Mesothelial cell of epicardium (in vitro differentiated cells): Measurements from ENCODE around the gene TYW3. TPM values are rescaled to one million over a fixed set of nuclear protein-coding genes. Genes with fewer than 3 reads are reported as not detected.
"Not testable (repeated sequence)": the region's sequence is repeated elsewhere in the genome, so short reads cannot be mapped to it uniquely, and the experiment has no call there.

Experiments used
- DNase-seq, 2 experiments: peaks; one replicate each; pipeline ENCODE4 v3.0.0; 2021; ENCODE audit warnings: low spot score in 2 of 2; ENCODE audit not compliant: unreplicated experiment in 2 of 2
- H3K27ac Mint-ChIP-seq: 2 replicates; pipeline ENCODE4 v1.8.0; 2021; ENCODE audit warnings: mixed read lengths
- H3K27me3 Mint-ChIP-seq: 2 replicates; pipeline ENCODE4 v1.8.0; 2021; ENCODE audit warnings: low read depth, mixed read lengths
- H3K36me3 Mint-ChIP-seq: 2 replicates; pipeline ENCODE4 v1.8.0; 2021; ENCODE audit warnings: mixed read lengths
- H3K4me1 Mint-ChIP-seq: 2 replicates; pipeline ENCODE4 v1.8.0; 2021; ENCODE audit warnings: mixed read lengths
- H3K4me3 Mint-ChIP-seq: 2 replicates; pipeline ENCODE4 v1.8.0; 2021; ENCODE audit warnings: mild to moderate bottlenecking, moderate library complexity, mixed read lengths
- H3K9me3 Mint-ChIP-seq: 2 replicates; pipeline ENCODE4 v1.8.0; 2021; ENCODE audit warnings: mixed read lengths
- total RNA-seq: library from RNA; stranded (reverse); gene quantifications from 3 replicates; pipeline ENCODE4 v1.2.1, GENCODE V29; 2021
- TF ChIP-seq, protein P1 (sequence below): fragments of 200-600 bp; sonication (generic); IDR thresholded peaks from one replicate; pipeline ENCODE4 v1.5.0; 2021; ENCODE audit warnings: antibody characterized with exemption; ENCODE audit not compliant: unreplicated experiment

Gene TYW3
- total RNA-seq, 1 donor from 2014 or later: 13.3 TPM

DNA sequence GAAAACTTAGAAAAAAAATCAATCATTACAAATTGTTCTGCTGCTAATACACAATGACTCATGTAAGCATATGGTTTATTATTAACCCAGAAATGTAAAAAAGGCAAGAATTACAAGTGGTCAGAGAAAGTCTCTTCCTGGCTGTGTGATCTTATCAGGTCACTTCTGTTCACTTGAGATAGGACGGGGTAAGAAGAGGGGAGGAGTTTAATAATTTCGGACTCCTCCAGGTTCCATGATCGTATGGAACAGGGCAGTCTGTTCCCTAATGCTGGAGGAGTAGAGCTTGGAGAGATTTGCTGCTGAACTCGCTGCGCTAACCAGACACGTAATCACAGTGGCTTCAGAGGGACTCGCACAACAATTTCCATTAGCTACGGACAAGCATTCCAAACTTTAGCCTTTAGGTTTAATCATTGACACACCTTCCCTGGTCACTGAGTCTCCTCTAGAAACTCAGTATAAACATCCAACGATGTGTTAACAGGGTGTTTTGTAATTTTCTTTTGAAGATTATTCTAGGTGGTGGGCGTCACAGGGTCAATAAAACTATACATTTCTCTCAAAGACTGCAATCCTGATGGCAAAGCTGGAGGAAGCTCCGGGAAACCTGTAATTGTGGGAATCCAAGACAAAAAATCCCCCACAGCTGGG, 1.4 kb upstream of the TYW3 start:
- Mint-ChIP-seq H3K27me3 (no peaks in the 10 kb centered on the region), H3K4me3 (peak overlapping the region; percentile 6), H3K4me1 (peaks cover 32% of the 10 kb centered on the region), H3K9me3 (peaks cover 18% of the 10 kb centered on the region), H3K36me3 (peaks cover 21% of the 10 kb centered on the region), H3K27ac (no peak overlapping the region)
- DNase-seq: no peak
- TF ChIP-seq, protein P1, sequence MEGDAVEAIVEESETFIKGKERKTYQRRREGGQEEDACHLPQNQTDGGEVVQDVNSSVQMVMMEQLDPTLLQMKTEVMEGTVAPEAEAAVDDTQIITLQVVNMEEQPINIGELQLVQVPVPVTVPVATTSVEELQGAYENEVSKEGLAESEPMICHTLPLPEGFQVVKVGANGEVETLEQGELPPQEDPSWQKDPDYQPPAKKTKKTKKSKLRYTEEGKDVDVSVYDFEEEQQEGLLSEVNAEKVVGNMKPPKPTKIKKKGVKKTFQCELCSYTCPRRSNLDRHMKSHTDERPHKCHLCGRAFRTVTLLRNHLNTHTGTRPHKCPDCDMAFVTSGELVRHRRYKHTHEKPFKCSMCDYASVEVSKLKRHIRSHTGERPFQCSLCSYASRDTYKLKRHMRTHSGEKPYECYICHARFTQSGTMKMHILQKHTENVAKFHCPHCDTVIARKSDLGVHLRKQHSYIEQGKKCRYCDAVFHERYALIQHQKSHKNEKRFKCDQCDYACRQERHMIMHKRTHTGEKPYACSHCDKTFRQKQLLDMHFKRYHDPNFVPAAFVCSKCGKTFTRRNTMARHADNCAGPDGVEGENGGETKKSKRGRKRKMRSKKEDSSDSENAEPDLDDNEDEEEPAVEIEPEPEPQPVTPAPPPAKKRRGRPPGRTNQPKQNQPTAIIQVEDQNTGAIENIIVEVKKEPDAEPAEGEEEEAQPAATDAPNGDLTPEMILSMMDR: no peak

DNA sequence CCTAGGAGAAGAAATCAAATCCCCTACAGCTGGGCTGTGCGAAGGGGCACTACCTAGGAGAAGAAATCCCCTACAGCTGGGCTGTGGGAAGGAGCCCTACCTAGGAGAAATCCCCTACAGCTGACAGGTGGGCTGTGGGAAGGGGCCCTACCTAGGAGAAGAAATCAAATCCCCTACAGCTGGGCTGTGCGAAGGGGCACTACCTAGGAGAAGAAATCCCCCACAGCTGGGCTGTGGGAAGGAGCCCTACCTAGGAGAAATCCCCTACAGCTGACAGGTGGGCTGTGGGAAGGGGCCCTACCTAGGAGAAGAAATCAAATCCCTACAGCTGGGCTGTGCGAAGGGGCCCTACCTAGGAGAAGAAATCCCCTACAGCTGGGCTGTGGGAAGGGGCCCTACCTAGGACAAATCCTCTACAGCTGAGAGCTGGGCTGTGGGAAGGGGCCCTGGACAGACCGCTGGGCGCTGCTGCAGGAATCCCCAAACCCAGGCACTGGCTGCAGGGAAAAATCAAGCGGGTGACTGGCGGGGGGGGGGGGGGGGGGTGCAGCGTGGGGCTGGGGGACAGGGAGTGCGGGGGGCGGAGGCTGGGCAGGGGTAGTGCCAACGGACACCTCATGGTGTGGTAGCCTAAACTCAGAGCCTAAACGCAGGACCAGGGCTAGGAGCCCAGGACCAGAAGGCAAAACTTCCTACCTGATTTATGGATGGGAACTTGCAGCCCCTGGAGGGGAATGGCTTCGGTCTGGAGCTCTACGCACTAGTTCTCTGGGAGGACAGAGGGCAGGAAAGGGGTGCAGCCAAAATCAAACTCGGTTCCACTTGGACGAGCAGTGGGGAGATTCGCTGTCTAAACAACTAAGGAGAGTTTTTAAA, 643 bp upstream of the TYW3 start:
- peaks cover 32% of the 10 kb centered on the region for H3K4me1 Mint-ChIP-seq
- H3K27me3 Mint-ChIP-seq: not testable (repeated sequence)
- peak overlapping the region; percentile 89 for H3K4me3 Mint-ChIP-seq
- peak overlapping the region; percentile 97 for H3K27ac Mint-ChIP-seq
- peak in 1 of 2 experiments; percentile 42 for DNase-seq
- peaks cover 18% of the 10 kb centered on the region for H3K36me3 Mint-ChIP-seq
- H3K9me3 Mint-ChIP-seq: peaks cover 11% of the 10 kb centered on the region

DNA sequence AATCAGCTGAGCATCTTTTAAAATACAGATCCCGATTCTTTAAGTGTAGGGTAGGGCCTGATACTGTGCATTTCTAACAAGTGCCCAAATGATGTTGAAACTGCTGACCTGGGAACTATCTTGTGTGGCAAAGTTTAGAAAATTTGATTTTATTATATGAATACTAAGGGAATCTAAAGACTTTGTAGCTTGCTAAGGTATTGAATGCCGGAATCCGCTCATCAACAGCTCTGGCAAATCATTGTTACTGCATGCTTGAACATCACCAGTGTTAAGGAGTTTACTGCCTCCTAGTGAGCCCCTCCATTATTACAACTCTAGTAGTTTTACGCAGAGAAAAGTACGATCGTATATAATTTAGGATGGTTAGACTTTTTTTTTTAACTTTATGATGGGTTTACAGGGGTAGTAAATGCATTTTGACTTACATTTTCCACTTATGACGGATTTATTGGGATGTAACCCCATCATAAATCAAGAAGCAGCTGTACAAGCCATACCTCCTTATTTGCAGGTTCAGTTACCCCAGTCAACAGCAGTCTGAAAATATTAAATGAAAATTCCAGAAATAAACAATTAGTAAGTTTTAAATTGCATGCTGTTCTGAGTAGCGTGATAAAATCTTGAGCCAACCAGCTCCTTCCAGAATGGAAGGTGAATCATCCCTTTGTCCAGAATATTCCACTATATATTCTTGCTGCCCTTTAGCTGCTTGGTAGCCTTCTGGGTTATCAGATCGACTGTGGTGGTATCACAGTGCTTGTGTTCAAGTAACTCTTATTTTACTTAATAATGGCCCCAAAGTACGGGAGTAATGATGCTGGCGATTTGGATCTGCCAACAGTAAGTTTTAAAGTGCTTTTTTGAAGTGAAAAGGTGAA, 892 bp downstream of the TYW3 start:
- no peak for DNase-seq
- peak overlapping the region; percentile 89 for H3K4me3 Mint-ChIP-seq
- no peaks in the 10 kb centered on the region for H3K27me3 Mint-ChIP-seq
- TF ChIP-seq, protein P1: peak; percentile 68
- peaks cover 22% of the 10 kb centered on the region for H3K36me3 Mint-ChIP-seq
- peak overlapping the region; percentile 97 for H3K27ac Mint-ChIP-seq
- H3K4me1 Mint-ChIP-seq: peaks cover 32% of the 10 kb centered on the region
- peaks cover 3% of the 10 kb centered on the region for H3K9me3 Mint-ChIP-seq

DNA sequence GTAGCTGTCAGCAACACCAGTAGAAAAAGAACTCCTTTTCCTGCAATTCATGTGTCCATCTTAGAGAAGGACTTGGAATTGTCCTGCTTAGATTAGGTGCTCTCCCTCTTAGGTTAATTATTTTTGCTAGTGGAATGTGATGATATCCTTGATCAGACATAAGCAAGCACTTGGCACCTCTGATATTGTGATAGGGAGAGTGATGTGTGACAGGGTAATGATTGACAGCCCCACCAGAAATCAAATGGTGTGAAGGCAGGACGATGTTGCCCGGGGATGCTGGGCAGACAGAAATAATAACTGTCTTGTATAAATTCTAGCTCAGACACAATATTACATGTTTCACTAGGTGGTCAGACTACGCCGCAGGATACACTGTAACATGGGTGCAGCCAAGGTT, 4.4 kb downstream of the TYW3 start:
- TF ChIP-seq, protein P1: no peak
- Mint-ChIP-seq H3K9me3 (peaks cover 19% of the 10 kb centered on the region), H3K27me3 (no peaks in the 10 kb centered on the region), H3K4me1 (peaks cover 14% of the 10 kb centered on the region), H3K27ac (no peak overlapping the region), H3K4me3 (no peak overlapping the region), H3K36me3 (peaks cover 47% of the 10 kb centered on the region)
- no peak for DNase-seq

DNA sequence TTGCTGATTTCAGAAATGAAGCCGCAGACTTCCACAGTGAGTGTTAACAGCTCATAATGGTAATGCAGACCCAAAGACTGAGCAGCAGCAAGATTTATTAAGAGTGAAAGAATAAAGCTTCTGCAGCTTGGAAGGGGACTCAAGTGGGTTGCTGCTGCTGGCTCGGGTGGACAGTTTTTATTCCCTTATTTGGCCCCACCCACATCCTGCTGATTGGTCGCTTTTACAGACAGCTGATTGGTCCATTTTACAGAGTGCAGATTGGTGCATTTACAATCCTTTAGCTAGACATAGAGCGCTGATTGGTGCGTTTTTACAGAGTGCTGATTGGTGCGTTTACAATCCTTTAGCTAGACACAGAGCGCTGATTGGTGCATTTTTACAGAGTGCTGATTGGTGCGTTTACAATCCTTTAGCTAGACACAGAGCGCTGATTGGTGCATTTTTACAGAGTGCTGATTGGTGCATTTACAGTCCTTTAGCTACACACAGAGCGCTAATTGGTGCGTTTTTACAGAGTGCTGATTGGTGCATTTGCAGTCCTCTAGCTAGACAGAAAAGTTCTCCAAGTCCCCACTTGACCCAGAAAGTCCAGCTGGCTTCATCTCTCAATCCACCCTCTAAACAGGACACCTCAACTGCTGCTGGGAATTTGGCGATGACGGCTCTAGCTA, 7.5 kb downstream of the TYW3 start:
- Mint-ChIP-seq H3K36me3 (peaks cover 73% of the 10 kb centered on the region), H3K9me3 (peaks cover 38% of the 10 kb centered on the region)
- not testable (repeated sequence) for H3K4me1 Mint-ChIP-seq, H3K27me3 Mint-ChIP-seq, H3K4me3 Mint-ChIP-seq, DNase-seq, H3K27ac Mint-ChIP-seq

DNA sequence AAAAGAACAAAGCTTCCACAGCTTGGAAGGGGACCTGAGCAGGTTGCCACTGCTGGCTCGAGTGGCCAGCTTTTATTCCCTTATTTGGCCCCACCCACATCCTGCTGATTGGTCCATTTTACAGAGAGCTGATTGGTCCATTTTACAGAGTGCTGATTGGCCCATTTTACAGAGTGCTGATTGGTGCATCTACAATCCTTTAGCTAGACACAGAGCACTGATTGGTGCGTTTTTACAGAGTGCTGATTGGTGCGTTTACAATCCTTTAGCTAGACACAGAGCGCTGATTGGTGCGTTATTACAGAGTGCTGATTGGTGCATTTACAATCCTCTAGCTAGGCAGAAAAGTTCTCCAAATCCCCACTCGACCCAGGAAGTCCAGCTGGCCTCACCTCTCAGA, 12.3 kb downstream of the TYW3 start:
- Mint-ChIP-seq H3K36me3 (peaks cover 64% of the 10 kb centered on the region), H3K9me3 (peaks cover 36% of the 10 kb centered on the region)
- H3K27ac Mint-ChIP-seq: not testable (repeated sequence)

More for the DNA sequence above, 12.3 kb downstream of the TYW3 start:
- H3K4me1 Mint-ChIP-seq, H3K27me3 Mint-ChIP-seq, DNase-seq, H3K4me3 Mint-ChIP-seq: not testable (repeated sequence)
